Mesenchymal stem cell (in vitro differentiated cells and primary cell): ENCODE data around the gene GPR55.

Experiments used
- DNase-seq: peaks from one replicate; pipeline ENCODE4 v3.0.0-alpha.2; 2013
- H2AFZ ChIP-seq: one replicate; pipeline ENCODE4 v1.6.1; 2013; ENCODE audit warnings: low read depth, mild to moderate bottlenecking, control low read depth, inconsistent platforms, low read length, moderate library complexity
- H2AK5ac ChIP-seq: 2 replicates; pipeline ENCODE4 v1.6.1; 2013; ENCODE audit warnings: low read length, moderate library complexity, mild to moderate bottlenecking, inconsistent platforms; ENCODE audit not compliant: severe bottlenecking
- H2BK120ac ChIP-seq: one replicate; pipeline ENCODE4 v1.6.1; 2013; ENCODE audit warnings: low read depth, mild to moderate bottlenecking, inconsistent platforms, low read length, moderate library complexity
- H2BK12ac ChIP-seq, 2 experiments: one replicate each; pipeline ENCODE4 v1.6.1; 2013; ENCODE audit warnings: inconsistent platforms in 2 of 2, low read length in 2 of 2, mild to moderate bottlenecking in 2 of 2, moderate library complexity in 2 of 2, control low read depth in 1 of 2
- H2BK15ac ChIP-seq: one replicate; pipeline ENCODE4 v1.6.1; 2013; ENCODE audit warnings: mild to moderate bottlenecking, low read depth, inconsistent platforms; ENCODE audit not compliant: poor library complexity, severe bottlenecking
- H2BK5ac ChIP-seq: 2 replicates; pipeline ENCODE4 v1.6.1; 2013; ENCODE audit warnings: low read depth, mild to moderate bottlenecking, low read length, control low read depth, inconsistent platforms; ENCODE audit not compliant: poor library complexity, severe bottlenecking
- H3K14ac ChIP-seq, 2 experiments: one replicate each; pipeline ENCODE4 v1.6.1; 2013; ENCODE audit warnings: inconsistent platforms in 2 of 2, low read length in 2 of 2, control low read depth in 1 of 2, mild to moderate bottlenecking in 1 of 2, moderate library complexity in 1 of 2
- H3K18ac ChIP-seq, 2 experiments: one replicate each; pipeline ENCODE4 v1.6.1; 2013; ENCODE audit warnings: inconsistent platforms in 2 of 2, low read length in 2 of 2, control low read depth in 1 of 2, low read depth in 1 of 2, mild to moderate bottlenecking in 1 of 2
- H3K23ac ChIP-seq, 2 experiments: one replicate each; pipeline ENCODE4 v1.6.1; 2013; ENCODE audit warnings: inconsistent platforms in 2 of 2, low read length in 2 of 2, mild to moderate bottlenecking in 2 of 2, moderate library complexity in 2 of 2, control low read depth in 1 of 2
- H3K27ac ChIP-seq: 2 replicates; pipeline ENCODE4 v1.5.1; 2013; ENCODE audit warnings: mild to moderate bottlenecking, moderate library complexity, low read length, control low read depth, inconsistent platforms; ENCODE audit not compliant: poor library complexity, severe bottlenecking
- H3K27me3 ChIP-seq, 2 experiments: 2 replicates each; pipeline versions ENCODE4 v1.6.1 to v1.7.0; 2013; ENCODE audit warnings: low read length in 2 of 2, mild to moderate bottlenecking in 2 of 2, moderate library complexity in 2 of 2, control low read depth in 1 of 2, inconsistent platforms in 1 of 2; ENCODE audit not compliant: control insufficient read depth in 1 of 2, insufficient read depth in 1 of 2
- H3K36me3 ChIP-seq, 2 experiments: 2 replicates each; pipeline versions ENCODE4 v1.6.1 to v1.7.0; 2013; ENCODE audit warnings: low read length in 2 of 2, control low read depth in 1 of 2, inconsistent platforms in 1 of 2, low read depth in 1 of 2, mild to moderate bottlenecking in 1 of 2; ENCODE audit not compliant: insufficient read depth in 2 of 2, control insufficient read depth in 1 of 2
- H3K4ac ChIP-seq, 2 experiments: one replicate each; pipeline ENCODE4 v1.6.1; 2013; ENCODE audit warnings: inconsistent platforms in 2 of 2, low read length in 2 of 2, mild to moderate bottlenecking in 2 of 2, moderate library complexity in 2 of 2, control low read depth in 1 of 2, low read depth in 1 of 2
- H3K4me1 ChIP-seq: 2 replicates; pipeline ENCODE4 v1.6.1; 2013; ENCODE audit warnings: low read depth, low read length, control low read depth; ENCODE audit not compliant: control insufficient read depth, insufficient read depth
- H3K4me2 ChIP-seq: 2 replicates; pipeline ENCODE4 v1.6.1; 2013; ENCODE audit warnings: low read length, mild to moderate bottlenecking, inconsistent platforms; ENCODE audit not compliant: poor library complexity, severe bottlenecking
- H3K4me3 ChIP-seq, 2 experiments: 2 replicates each; pipeline versions ENCODE4 v1.5.1 to v1.7.0; 2013; ENCODE audit warnings: low read length in 2 of 2, mild to moderate bottlenecking in 2 of 2, control low read depth in 1 of 2, low read depth in 1 of 2; ENCODE audit not compliant: insufficient read depth in 1 of 2
- H3K79me1 ChIP-seq: replicated peaks from 2 replicates; pipeline ENCODE4 v1.6.1; 2013; ENCODE audit warnings: mild to moderate bottlenecking, control low read depth, low read length, inconsistent platforms; ENCODE audit not compliant: poor library complexity, severe bottlenecking
- H3K9ac ChIP-seq: 2 replicates; pipeline ENCODE4 v1.7.0; 2013; ENCODE audit warnings: mild to moderate bottlenecking, low read length, moderate library complexity
- H3K9me3 ChIP-seq: 2 replicates; pipeline ENCODE4 v1.7.0; 2013; ENCODE audit warnings: mild to moderate bottlenecking, low read length; ENCODE audit not compliant: control insufficient read depth
- H4K8ac ChIP-seq: one replicate; pipeline ENCODE4 v1.6.1; 2013; ENCODE audit warnings: inconsistent platforms, mild to moderate bottlenecking, low read length, moderate library complexity
- H4K91ac ChIP-seq: one replicate; pipeline ENCODE4 v1.6.1; 2013; ENCODE audit warnings: mild to moderate bottlenecking, low read length, inconsistent platforms
- WGBS: methylation state at CpG from one replicate; pipeline ENCODE4 v1.1.7; 2013; ENCODE audit warnings: mixed read lengths; 5-methylcytosine and 5-hydroxymethylcytosine counted together

The GPR55 gene

GRCh38 chr2:230865307-230865765 is 59.7 kb downstream of the GPR55 start:
- peak; percentile 36 for DNase-seq
- Histone ChIP-seq H3K18ac (peak overlapping the region; percentile 74 to 96), H2BK5ac (peak overlapping the region; percentile 62), H3K14ac (peak overlapping the region; percentile 61 to 82), H3K27ac (no peak overlapping the region), H3K4ac (peak overlapping the region; percentile 80 to 88), H4K8ac (peak overlapping the region; percentile 96), H3K4me2 (peak overlapping the region; percentile 69), H2BK120ac (peak overlapping the region; percentile 87), H3K9ac (peak overlapping the region; percentile 78), H3K27me3 (peaks cover 22 to 41% of the 10 kb centered on the region in 2 experiments), H3K9me3 (no peaks in the 10 kb centered on the region), H2AK5ac (no peak overlapping the region), H2AFZ (peak overlapping the region; percentile 51), H2BK12ac (peak overlapping the region in 1 of 2 experiments; percentile 85), H3K79me1 (no peaks in the 10 kb centered on the region), H2BK15ac (peak overlapping the region; percentile 87), H3K23ac (no peak overlapping the region), H3K4me3 (peak overlapping the region; percentile 80 to 93), H4K91ac (peak overlapping the region; percentile 86), H3K4me1 (peaks cover 49% of the 10 kb centered on the region), H3K36me3 (peaks cover 0 to under 1% of the 10 kb centered on the region in 2 experiments)
- under 1% methylated on average over 24 of the region's 24 CpGs for WGBS

GRCh38 chr2:230864605-230865306 is 60.3 kb downstream of the GPR55 start, which contains the start of gene ITM2C:
Gene ITM2C (plus strand): TSS chr2:230864942. CDS start chr2:230865026, 84 bp downstream.
- Histone ChIP-seq H2AFZ (peak within 1 kb of the TSS; percentile 78), H4K8ac (peak within 1 kb of the TSS; percentile 96), H2AK5ac (no peak within 1 kb of the TSS), H3K4me3 (peak within 1 kb of the TSS; percentile 80 to 93), H3K9ac (peak within 1 kb of the TSS; percentile 78), H3K36me3 (no peaks in the 10 kb centered on the region), H3K4me1 (peaks cover 44% of the 10 kb centered on the region), H3K27me3 (peaks cover 22 to 41% of the 10 kb centered on the region in 2 experiments), H3K79me1 (no peaks in the 10 kb centered on the region), H2BK15ac (peak within 1 kb of the TSS; percentile 87), H2BK120ac (peak within 1 kb of the TSS; percentile 87), H2BK12ac (peak within 1 kb of the TSS in 1 of 2 experiments; percentile 85), H3K23ac (peak within 1 kb of the TSS in 1 of 2 experiments; percentile 80), H3K14ac (peak within 1 kb of the TSS; percentile 61 to 82), H3K27ac (no peak within 1 kb of the TSS), H3K4me2 (peak within 1 kb of the TSS; percentile 69), H3K18ac (peak within 1 kb of the TSS; percentile 96 to 97), H2BK5ac (peak within 1 kb of the TSS; percentile 62), H4K91ac (peak within 1 kb of the TSS; percentile 86), H3K4ac (peak within 1 kb of the TSS; percentile 80 to 88), H3K9me3 (no peaks in the 10 kb centered on the region)
- DNase-seq, result peak; percentile 76
- WGBS, result under 1% methylated on average over 51 of the region's 76 CpGs

GRCh38 chr2:230864122-230864604 is 60.9 kb downstream of the GPR55 start:
- no peak for DNase-seq
- H3K4me3 ChIP-seq, result peak overlapping the region; percentile 80 to 93
- H3K27me3 ChIP-seq, result peaks cover 22 to 41% of the 10 kb centered on the region in 2 experiments
- H2AFZ ChIP-seq, result peak overlapping the region; percentile 16
- no peaks in the 10 kb centered on the region for H3K9me3 ChIP-seq
- no peaks in the 10 kb centered on the region for H3K79me1 ChIP-seq
- H2BK120ac ChIP-seq, result no peak overlapping the region
- peak overlapping the region in 1 of 2 experiments; percentile 4 for H3K18ac ChIP-seq
- no peak overlapping the region for H3K23ac ChIP-seq
- no peak overlapping the region for H2BK12ac ChIP-seq
- peak overlapping the region; percentile 54 for H2BK15ac ChIP-seq
- H3K14ac ChIP-seq, result no peak overlapping the region
- H2BK5ac ChIP-seq, result no peak overlapping the region
- peak overlapping the region; percentile 60 for H3K4me2 ChIP-seq
- peak overlapping the region; percentile 45 for H4K8ac ChIP-seq
- peaks cover 38% of the 10 kb centered on the region for H3K4me1 ChIP-seq
- 38% methylated on average over 18 of the region's 18 CpGs for WGBS
- no peak overlapping the region for H4K91ac ChIP-seq
- no peak overlapping the region for H3K27ac ChIP-seq
- H3K9ac ChIP-seq, result peak overlapping the region; percentile 67
- no peaks in the 10 kb centered on the region for H3K36me3 ChIP-seq
- no peak overlapping the region for H3K4ac ChIP-seq
- no peak overlapping the region for H2AK5ac ChIP-seq

GRCh38 chr2:230863442-230864121 is 61.5 kb downstream of the GPR55 start:
- whole genome bisulfite sequencing, result 75% methylated on average over 12 of the region's 13 CpGs
- no peak overlapping the region for H3K4ac ChIP-seq
- no peaks in the 10 kb centered on the region for H3K36me3 ChIP-seq
- H3K14ac ChIP-seq, result no peak overlapping the region
- no peak overlapping the region for H2BK5ac ChIP-seq
- DNase-seq, result no peak
- no peak overlapping the region for H2AFZ ChIP-seq
- peaks cover 32% of the 10 kb centered on the region for H3K4me1 ChIP-seq
- H3K9ac ChIP-seq, result no peak overlapping the region
- no peak overlapping the region for H3K4me2 ChIP-seq
- H3K18ac ChIP-seq, result no peak overlapping the region
- H3K4me3 ChIP-seq, result no peak overlapping the region
- H2BK120ac ChIP-seq, result no peak overlapping the region
- H2BK15ac ChIP-seq, result peak overlapping the region; percentile 54
- no peak overlapping the region for H3K27ac ChIP-seq
- no peak overlapping the region for H4K91ac ChIP-seq
- H3K79me1 ChIP-seq, result no peaks in the 10 kb centered on the region
- H3K27me3 ChIP-seq, result peaks cover 22 to 45% of the 10 kb centered on the region in 2 experiments
- no peak overlapping the region for H3K23ac ChIP-seq
- H3K9me3 ChIP-seq, result peaks cover 2% of the 10 kb centered on the region
- no peak overlapping the region for H4K8ac ChIP-seq
- H2AK5ac ChIP-seq, result no peak overlapping the region
- no peak overlapping the region for H2BK12ac ChIP-seq
